ENCODE data around the gene RBM8A.

RBM8A gene

GRCh38 chr1:145927063-145927886, at the start of gene RBM8A:
Gene RBM8A, minus strand, starts transcription at chr1:145927484. Its CDS starts 58 bp downstream, at chr1:145927426.
- DNase-seq: peak; percentile 48 to 99 (median 91)

DNA sequence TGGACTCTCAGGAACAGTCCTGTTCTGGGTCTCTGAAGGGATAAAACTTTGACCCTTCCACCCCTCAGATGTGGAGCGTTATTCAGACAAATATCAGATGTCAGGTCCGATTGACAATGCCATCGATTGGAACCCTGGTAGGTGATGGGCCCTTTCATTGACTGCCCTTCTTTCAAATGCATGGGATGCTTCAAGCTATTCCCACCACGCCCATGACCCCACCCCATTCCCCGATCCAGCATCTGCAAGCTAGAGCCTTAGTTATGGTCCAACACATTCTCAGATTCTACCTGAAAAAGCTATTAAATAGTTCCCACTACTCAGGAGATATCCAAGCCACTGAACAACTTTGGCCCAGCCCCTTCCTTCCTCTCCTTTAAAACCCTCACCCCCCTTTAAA, 49.7 kb upstream of the RBM8A start:
- no peak for DNase-seq

GRCh38 chr1:145975216-145975615, 47.9 kb upstream of the RBM8A start:
- DNase-seq: no peak

- DNase-seq: no peak
Observed at GRCh38 chr1:145974721-145975120, 47.4 kb upstream of the RBM8A start.

DNA sequence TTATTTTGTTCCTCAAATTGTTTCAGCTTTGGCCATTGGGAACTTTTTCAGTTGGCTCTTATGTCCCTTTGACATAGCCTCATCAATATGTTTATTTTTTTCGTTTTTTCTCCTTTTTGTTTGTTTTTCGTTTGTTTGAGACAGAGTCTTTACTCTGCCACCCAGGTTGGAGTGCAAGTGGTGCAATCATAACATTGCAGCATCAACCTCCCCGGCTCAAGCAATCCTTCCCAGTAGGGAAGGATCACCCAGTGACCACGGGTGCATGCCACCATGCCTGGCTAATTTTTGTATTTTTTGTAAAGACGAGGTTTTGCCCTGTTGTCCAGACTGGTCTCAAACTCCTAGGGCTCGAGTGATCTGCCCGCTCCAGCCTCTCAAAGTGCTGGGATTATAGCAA, 45.3 kb upstream of the RBM8A start:
- DNase-seq: no peak

- DNase-seq: no peak
Observed at GRCh38 chr1:145967288-145967687, 40.0 kb upstream of the RBM8A start.

- DNase-seq: no peak
Observed at GRCh38 chr1:145965119-145965744, 37.9 kb upstream of the RBM8A start.

DNA sequence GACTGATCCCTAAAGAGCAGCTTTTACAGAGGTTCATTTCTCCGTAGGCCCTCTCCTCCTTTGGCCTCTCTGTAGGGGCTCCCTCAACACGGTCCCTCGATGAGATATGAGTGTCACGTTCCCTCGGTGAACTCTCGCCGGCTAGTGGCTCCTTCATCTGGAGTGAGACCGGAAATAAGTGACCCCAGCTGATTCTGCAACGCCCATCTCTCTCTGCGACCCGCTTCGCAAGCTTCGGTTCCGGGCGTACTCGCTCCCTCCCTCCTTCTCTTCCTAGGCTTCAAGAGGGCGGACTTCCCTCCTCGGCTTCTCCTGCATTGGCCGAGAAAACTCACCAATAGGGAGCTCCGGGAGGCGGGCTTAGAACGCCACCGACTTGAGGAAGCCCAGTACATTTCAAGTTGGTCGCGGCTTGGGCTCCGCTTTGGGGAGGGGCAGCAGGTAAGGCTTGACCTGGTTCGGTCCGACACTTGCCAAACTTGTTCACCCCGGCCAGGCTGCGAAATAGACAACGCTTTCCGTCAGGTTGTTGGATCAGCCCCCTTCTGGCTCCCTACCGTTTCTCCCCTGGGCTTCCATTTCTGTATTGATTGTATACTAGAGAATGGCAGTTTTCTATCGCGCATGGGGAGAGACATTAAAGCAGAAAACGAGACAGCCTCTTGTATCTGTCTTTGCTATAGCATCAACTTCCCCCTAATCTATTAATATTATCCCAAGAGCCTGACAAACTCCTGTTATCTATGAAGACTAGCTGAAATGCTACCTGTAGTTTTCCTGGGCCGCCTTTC, 37.2 kb upstream of the RBM8A start, which contains the start of the genes ANKRD34A and POLR3GL:
Gene ANKRD34A (minus strand): TSS at position 248 of the 791 bp plus-strand sequence. CDS start 2,816 bp downstream, outside the sequence.
Gene POLR3GL (plus strand): TSS at position 363 of the 791 bp plus-strand sequence. CDS start 10,176 bp downstream, outside the sequence.
- DNase-seq: peak in 55 of 56 donors; percentile 53 to 97 (median 92)

- DNase-seq: peak in 1 of 56 donors; percentile 7
Observed at GRCh38 chr1:145963265-145964019, 36.2 kb upstream of the RBM8A start.

- peak in 55 of 56 donors; percentile 12 to 86 (median 63) for DNase-seq
Observed at GRCh38 chr1:145962157-145963102, 35.1 kb upstream of the RBM8A start.

GRCh38 chr1:145961425-145962156, 34.3 kb upstream of the RBM8A start:
- peak in 47 of 56 donors; percentile 10 to 71 (median 41) for DNase-seq

GRCh38 chr1:145961109-145961424, 33.8 kb upstream of the RBM8A start:
- DNase-seq: peak in 1 of 56 donors; percentile 19

- peak in 50 of 56 donors; percentile 9 to 86 (median 66) for DNase-seq
Observed at GRCh38 chr1:145960468-145961108, 33.3 kb upstream of the RBM8A start.

GRCh38 chr1:145959957-145960467, 32.7 kb upstream of the RBM8A start:
- DNase-seq: peak in 1 of 56 donors; percentile 59

GRCh38 chr1:145959333-145959732, 32.0 kb upstream of the RBM8A start:
- DNase-seq: no peak

- no peak for DNase-seq
Observed at GRCh38 chr1:145958734-145959133, 31.4 kb upstream of the RBM8A start.

DNA sequence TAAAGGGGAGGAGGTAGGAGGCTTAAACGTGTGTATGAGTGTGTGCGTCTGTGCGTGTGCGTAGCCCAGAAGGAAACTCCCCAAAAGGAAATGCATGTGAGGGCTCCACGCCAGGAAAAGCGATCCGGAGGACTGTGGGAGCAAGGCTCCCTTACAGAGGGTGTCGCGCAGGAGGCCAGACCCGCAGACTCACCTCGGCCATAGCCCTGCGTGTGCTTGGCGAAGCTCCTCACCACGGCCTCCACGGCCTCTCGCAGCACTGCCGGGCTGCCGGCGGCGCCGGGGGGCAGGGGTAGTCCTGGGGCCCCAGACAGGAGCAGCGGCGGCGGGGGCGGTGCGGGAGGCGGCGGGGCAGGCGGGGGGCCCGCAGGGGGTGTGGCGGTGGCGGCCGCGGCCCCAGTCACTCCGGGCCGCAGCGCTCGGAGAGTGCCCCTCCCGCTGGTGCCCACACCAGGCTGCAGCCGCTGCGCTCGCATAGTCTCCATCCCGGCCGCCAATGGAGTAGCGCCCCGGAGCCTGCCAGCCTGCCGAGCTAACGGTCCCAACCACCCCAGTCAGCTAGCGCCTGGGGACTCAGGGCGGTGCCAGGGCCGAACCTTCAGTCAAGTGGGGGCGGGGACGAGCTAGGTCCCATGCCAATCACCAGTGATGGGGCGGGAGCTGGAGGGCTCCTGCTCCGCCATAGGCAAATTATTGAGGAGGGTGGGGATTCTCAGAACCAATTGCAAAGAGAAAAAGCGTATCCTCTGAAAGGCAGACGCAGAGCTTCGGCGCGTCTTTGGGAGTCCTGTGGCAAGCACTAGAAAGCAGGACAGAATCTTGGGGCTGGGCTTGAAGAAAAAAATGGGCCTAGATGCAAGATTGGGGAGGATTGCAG, 30.4 kb upstream of the RBM8A start, which contains the start of gene LIX1L:
Gene LIX1L (minus strand): TSS at position 575 of the 877 bp plus-strand sequence. CDS start 90 bp downstream, at position 485.
- peak; percentile 49 to 98 (median 95) for DNase-seq
